HG02973 (cell line): ENCODE measurements around the gene PARVG.

ENCODE experiments used
- ATAC-seq: cut with Tn5 transposase; IDR thresholded peaks from one replicate; pipeline ENCODE4 v1.9.1; 2021; ENCODE audit warnings: moderate library complexity; ENCODE audit not compliant: unreplicated experiment

Gene PARVG

GRCh38 chr22:44180706-44181032 is at the start of gene PARVG:
PARVG (plus strand) TSS chr22:44180925; CDS start chr22:44183330, 2,405 bp downstream.
- ATAC-seq, result peak; percentile 62

- no peak for ATAC-seq
These were observed 49.3 kb upstream of the PARVG start for GRCh38 chr22:44131412-44131811.

GRCh38 chr22:44131989-44132685 is 48.6 kb upstream of the PARVG start:
- ATAC-seq, result no peak

- ATAC-seq, result no peak
These were observed 48.0 kb upstream of the PARVG start for GRCh38 chr22:44132724-44133123.

- ATAC-seq, result no peak
These were observed 47.6 kb upstream of the PARVG start for GRCh38 chr22:44133161-44133560.

GRCh38 chr22:44133901-44134571 is 46.7 kb upstream of the PARVG start:
- no peak for ATAC-seq

- no peak for ATAC-seq
These were observed 44.6 kb upstream of the PARVG start for GRCh38 chr22:44136112-44136511.

GRCh38 chr22:44136786-44137185 is 43.9 kb upstream of the PARVG start:
- no peak for ATAC-seq

- no peak for ATAC-seq
These were observed 43.3 kb upstream of the PARVG start for GRCh38 chr22:44137415-44137814.

- ATAC-seq, result no peak
These were observed 41.0 kb upstream of the PARVG start for GRCh38 chr22:44139773-44140172.

GRCh38 chr22:44142421-44143104 is 38.2 kb upstream of the PARVG start:
- no peak for ATAC-seq

GRCh38 chr22:44143105-44143474 is 37.6 kb upstream of the PARVG start:
- no peak for ATAC-seq

GRCh38 chr22:44143579-44143978 is 37.1 kb upstream of the PARVG start:
- no peak for ATAC-seq

GRCh38 chr22:44144046-44144569 is 36.6 kb upstream of the PARVG start:
- no peak for ATAC-seq

GRCh38 chr22:44145544-44145943 is 35.2 kb upstream of the PARVG start:
- no peak for ATAC-seq

GRCh38 chr22:44146088-44146861 is 34.5 kb upstream of the PARVG start:
- no peak for ATAC-seq

GRCh38 chr22:44147008-44147645 is 33.6 kb upstream of the PARVG start:
- no peak for ATAC-seq

GRCh38 chr22:44147821-44148574 is 32.7 kb upstream of the PARVG start:
- no peak for ATAC-seq

GRCh38 chr22:44151676-44152075 is 29.0 kb upstream of the PARVG start:
- ATAC-seq, result no peak

GRCh38 chr22:44153710-44154109 is 27.0 kb upstream of the PARVG start:
- no peak for ATAC-seq
